Calu3 (cell line): ENCODE data around the gene SCN1B. TPM values are rescaled to one million over a fixed set of nuclear protein-coding genes. Genes with fewer than 3 reads are reported as not detected.
"Not testable (repeated sequence)": the region's sequence is repeated elsewhere in the genome, so short reads cannot be mapped to it uniquely, and the experiment has no call there.

ENCODE experiments used
- BruUV-seq: library from RNA; stranded (reverse); fragments of 400-500 nt; replicated peaks from 2 replicates; lab custom pipeline; 2021; lab: Mats Ljungman, UMichigan
- CTCF ChIA-PET: fragments of 300-600 bp; sonication (Branson Sonifier 250); formaldehyde crosslinking; loops from one replicate; lab custom pipeline; 2022; ENCODE audit warnings: antibody characterized with exemption; lab: Charles Lee
- DNase-seq: peaks from one replicate; pipeline ENCODE4 v3.0.0; 2022
- H3K27ac Mint-ChIP-seq: one replicate; pipeline ENCODE4 v1.8.0; 2022; ENCODE audit warnings: mixed read lengths; ENCODE audit not compliant: unreplicated experiment
- H3K27me3 Mint-ChIP-seq: one replicate; pipeline ENCODE4 v1.8.0; 2022; ENCODE audit warnings: mixed read lengths; ENCODE audit not compliant: unreplicated experiment
- H3K36me3 Mint-ChIP-seq: one replicate; pipeline ENCODE4 v1.8.0; 2022; ENCODE audit warnings: mild to moderate bottlenecking, moderate library complexity, mixed read lengths; ENCODE audit not compliant: insufficient read depth, unreplicated experiment
- H3K4me1 Mint-ChIP-seq: one replicate; pipeline ENCODE4 v1.8.0; 2022; ENCODE audit warnings: mild to moderate bottlenecking, low read depth, mixed read lengths; ENCODE audit not compliant: unreplicated experiment
- H3K4me3 Mint-ChIP-seq: one replicate; pipeline ENCODE4 v1.8.0; 2022; ENCODE audit warnings: mild to moderate bottlenecking, low read depth, moderate library complexity, mixed read lengths; ENCODE audit not compliant: unreplicated experiment
- H3K9me3 Mint-ChIP-seq: one replicate; pipeline ENCODE4 v1.8.0; 2022; ENCODE audit warnings: low read depth, mixed read lengths; ENCODE audit not compliant: unreplicated experiment
- CTCF ChIP-seq: fragments of 200-600 bp; IDR thresholded peaks from one replicate; pipeline ENCODE4 v1.8.0; 2022; ENCODE audit warnings: antibody characterized with exemption; ENCODE audit not compliant: unreplicated experiment
- intact Hi-C: fragments of 100-400 bp; cut with micrococcal nuclease; formaldehyde crosslinking; loops from one replicate; pipeline ENCODE4 v1.10.0; 2022; ENCODE audit not compliant: unreplicated experiment
- total RNA-seq: library from RNA; stranded (reverse); gene quantifications from 2 replicates; pipeline ENCODE4 v1.2.3, GENCODE V29; 2022

The SCN1B gene
- total RNA-seq, 1 experiment from 2014 or later = 1.4 TPM

- no peak for TF ChIP-seq CTCF
- no peak overlapping the region for H3K4me3 Mint-ChIP-seq
- no peak overlapping the region for H3K27ac Mint-ChIP-seq
- no peak for DNase-seq
- intact Hi-C loops = no loop called here
- CTCF ChIA-PET = interaction anchor here (1.9 kb wide), 1 partner anchor 9 kb away, joined by 6 read pairs; no protein-coding TSS in a partner anchor
- H3K9me3 Mint-ChIP-seq = no peaks in the 10 kb centered on the region
- H3K4me1 Mint-ChIP-seq = peaks cover 23% of the 10 kb centered on the region
- H3K36me3 Mint-ChIP-seq = no peaks in the 10 kb centered on the region
- BruUV-seq = no TSS peak
- no peaks in the 10 kb centered on the region for H3K27me3 Mint-ChIP-seq
Observed at GRCh38 chr19:35046461-35046860, 16.2 kb downstream of the SCN1B start.

GRCh38 chr19:35048911-35049411 lies 18.7 kb downstream of the SCN1B start:
- Mint-ChIP-seq H3K9me3 (no peaks in the 10 kb centered on the region), H3K4me3 (no peak overlapping the region), H3K27ac (no peak overlapping the region), H3K36me3 (no peaks in the 10 kb centered on the region), H3K27me3 (no peaks in the 10 kb centered on the region), H3K4me1 (peaks cover 7% of the 10 kb centered on the region)
- CTCF ChIA-PET = interaction anchor here (0.7 kb wide), 1 partner anchor 36 kb away, joined by 4 read pairs; no protein-coding TSS in a partner anchor
- no TSS peak for BruUV-seq
- intact Hi-C loops = no loop called here
- TF ChIP-seq CTCF = no peak
- no peak for DNase-seq

- Mint-ChIP-seq H3K36me3 (no peaks in the 10 kb centered on the region), H3K27me3 (no peaks in the 10 kb centered on the region), H3K27ac (no peak overlapping the region), H3K4me1 (peaks cover 2% of the 10 kb centered on the region), H3K4me3 (no peak overlapping the region), H3K9me3 (no peaks in the 10 kb centered on the region)
- CTCF ChIA-PET = interaction anchor here (0.6 to 0.7 kb wide), 2 partner anchors 19 to 35 kb away, joined by 3 to 4 read pairs; no protein-coding TSS in a partner anchor
- no peak for DNase-seq
- no peak for TF ChIP-seq CTCF
- intact Hi-C loops = no loop called here
- BruUV-seq = no TSS peak
Observed at GRCh38 chr19:35049456-35049855, 19.2 kb downstream of the SCN1B start.

GRCh38 chr19:35050662-35051061 lies 20.4 kb downstream of the SCN1B start:
- CTCF ChIA-PET, BruUV-seq, H3K27ac Mint-ChIP-seq, DNase-seq, intact Hi-C loops, H3K9me3 Mint-ChIP-seq, H3K27me3 Mint-ChIP-seq, H3K4me1 Mint-ChIP-seq, H3K36me3 Mint-ChIP-seq, H3K4me3 Mint-ChIP-seq: not testable (repeated sequence)

GRCh38 chr19:35051268-35051667 lies 21.0 kb downstream of the SCN1B start:
- H3K27ac Mint-ChIP-seq, H3K4me3 Mint-ChIP-seq, H3K9me3 Mint-ChIP-seq, BruUV-seq, CTCF ChIA-PET, H3K27me3 Mint-ChIP-seq, intact Hi-C loops, H3K36me3 Mint-ChIP-seq, H3K4me1 Mint-ChIP-seq, DNase-seq: not testable (repeated sequence)
